Heart left ventricle (tissue), 16 donors: Measurements from ENCODE around the gene NUBP1. TPM values are rescaled to one million over a fixed set of nuclear protein-coding genes. Genes with fewer than 3 reads are reported as not detected.

Experiments used
- ATAC-seq, 4 donors: fragments of 200-7000 bp; cut with Tn5 transposase; one replicate each; pipeline ENCODE4 v1.9.1; 2020 to 2022; ENCODE audit warnings: moderate library complexity in 4 of 4, mild to moderate bottlenecking in 3 of 4, moderate number of reproducible peaks in 1 of 4
- DNase-seq, 5 donors: peaks; one replicate each; pipeline ENCODE4 v3.0.0-alpha.2; 2020
- H3K27ac ChIP-seq, 12 donors: fragments of 200-600 bp; sonication (generic) in 4 of 12; one replicate each; pipeline versions ENCODE4 v1.5.0 to v1.8.0; 2016 to 2022; ENCODE audit warnings: mild to moderate bottlenecking in 2 of 12
- H3K27me3 ChIP-seq, 9 donors: fragments of 200-600 bp; sonication (generic) in 2 of 9; one replicate each; pipeline versions ENCODE4 v1.5.1 to v1.8.0; 2016 to 2022; ENCODE audit warnings: mild to moderate bottlenecking in 3 of 9
- H3K36me3 ChIP-seq, 9 donors: fragments of 200-600 bp; sonication (generic) in 2 of 9; one replicate each; pipeline versions ENCODE4 v1.5.0 to v1.8.0; 2018 to 2022; ENCODE audit warnings: mild to moderate bottlenecking in 2 of 9
- H3K4me1 ChIP-seq, 12 donors: fragments of 200-600 bp; sonication (generic) in 4 of 12; one replicate each; pipeline versions ENCODE4 v1.5.0 to v1.8.0; 2016 to 2022; ENCODE audit warnings: mild to moderate bottlenecking in 3 of 12
- H3K4me3 ChIP-seq, 12 donors: fragments of 200-600 bp; sonication (generic) in 4 of 12; one replicate each; pipeline versions ENCODE4 v1.5.0 to v1.8.0; 2017 to 2022; ENCODE audit warnings: mild to moderate bottlenecking in 9 of 12, moderate library complexity in 4 of 12
- H3K9me3 ChIP-seq, 12 donors: fragments of 200-600 bp; sonication (generic) in 4 of 12; one replicate each; pipeline versions ENCODE4 v1.5.0 to v1.8.0; 2016 to 2022; ENCODE audit warnings: mild to moderate bottlenecking in 1 of 12
- CTCF ChIP-seq, 12 donors: fragments of 200-600 bp; sonication (generic) in 4 of 12; IDR thresholded peaks; one replicate each; pipeline versions ENCODE4 v1.5.0 to v1.8.0; 2018 to 2022; ENCODE audit warnings: antibody characterized with exemption in 12 of 12, mild to moderate bottlenecking in 5 of 12
- POLR2A ChIP-seq, 2 donors: fragments of 450-650 bp; IDR thresholded peaks; one replicate each; pipeline ENCODE4 v1.6.1; 2017; ENCODE audit warnings: antibody characterized with exemption in 2 of 2, mild to moderate bottlenecking in 2 of 2, moderate library complexity in 2 of 2
- WGBS, 4 donors: extraction: QIAGEN DNeasy Blood & Tissue Kit in 2 of 4; methylation state at CpG; one replicate each; pipeline versions ENCODE4 v1.1.5 to v1.1.7; 2013 to 2018; 5-methylcytosine and 5-hydroxymethylcytosine counted together
- intact Hi-C, 10 donors: fragments of 100-400 bp; cut with DNase I; formaldehyde crosslinking; loops; one replicate each; pipeline versions ENCODE4 v1.11.1 to v1.14.2; 2022
- polyA plus RNA-seq, 2 donors: library from polyadenylated mRNA; stranded (reverse); fragments of 200-250 nt; gene quantifications; one replicate each; pipeline ENCODE4 v1.2.3, GENCODE V29; 2013
- total RNA-seq, 9 donors: library from RNA; depleted of rRNA in 2 of 9; stranded (reverse); fragments of >200 nt in 2 of 9; fragmentation: NEBNext Ultra II Directional in 3 of 9; extraction: Animal tissue kit (Norgen Biotek cat#: 25700) in 3 of 9; gene quantifications; one replicate each; pipeline versions ENCODE4 v1.1.0 to v1.2.4, GENCODE V29; 2016 to 2023
- donor health status: ischemic (EF 13 %, LVEDD 7.1; RV severe dilation, severe dysfunction).
- donor health status: healthy with polysubstance abuse.
- donor health status: DM: no; HTN: yes; CAD: no.
- donor health status: DM: no; HTN: no; CAD: no.
- donor health status: ischemic (EF 25% LVEDD 6.9; RV normal size, moderate dysfunction).
- donor health status: ischemic (EF 25% LVEDD 5.7; RV mildly dilated, moderate dysfunction).
- donor health status: healthy.
- donor health status: DM: yes; HTN: yes; CAD: no.
- donor health status: ischemic (EF 35%, LVEDD 5.7; RV mildly dilated, moderate dysfunction).
- donor health status: nonischemic (EF 11% LVEDD 7.7; RV severe dilation, severe dysfunction).
- donor health status: DM: yes; HTN: yes; CAD: no.
- donor health status: PGD.
- donor health status: ischemic (EF 29% LVEDD 5.4; RV normal size, mild dysfunction).
- donor health status: nonischemic (EF 23%, LVEDD 6.1; RV moderate dilation, normal function).

NUBP1 gene
- total and polyA plus RNA-seq, 11 donors = 34.0 to 60.0 (median 50.9) TPM

- H3K9me3 ChIP-seq = no peaks in the 10 kb centered on the region
- peaks cover 0 to 13% (median 0%) of the 10 kb centered on the region in 12 donors for H3K4me1 ChIP-seq
- peaks cover 0 to 9% (median 0%) of the 10 kb centered on the region in 9 donors for H3K27me3 ChIP-seq
- TF ChIP-seq POLR2A (IDR thresholded peaks at IDR 0.05) = no peak
- TF ChIP-seq CTCF (IDR thresholded peaks at IDR 0.05) = no peak
- peak in 1 of 4 donors; percentile 21 for ATAC-seq
- 34 to 60% (median 53%) methylated on average over 44 to 64 of the region's 64 CpGs for WGBS, 4 donors
- no peaks in the 10 kb centered on the region for H3K36me3 ChIP-seq
- no peak within 1 kb of the TSS for H3K27ac ChIP-seq
- peak within 1 kb of the TSS in 10 of 12 donors; percentile 22 to 49 (median 37) for H3K4me3 ChIP-seq
- no peak for DNase-seq
- intact Hi-C loops = loop anchor here in 1 of 10 donors (10.0 kb wide), 1 partner anchor 53 kb away; no protein-coding TSS in a partner anchor
Measured at GRCh38 chr16:10817963-10818941, 74.6 kb downstream of the NUBP1 start, which contains the start of gene TVP23A. Gene TVP23A (minus strand): TSS chr16:10818794. CDS start chr16:10818493, 301 bp downstream.

Other genes starting within 250 kb of the NUBP1 start
- 100 to 1,000 TPM in 1 of 9 donors, 10 to 100 TPM in 8; 37.8 to 103 (median 64.8) TPM for gene EMP2, start 163.2 kb upstream of the NUBP1 start, total RNA-seq
- gene EMP2, start 163.2 kb upstream of the NUBP1 start, polyA plus RNA-seq = 10 to 100 TPM; 34.5 to 47.2 TPM
- gene TEKT5, start 48.9 kb upstream of the NUBP1 start, total RNA-seq = 1 to 10 TPM in 1 of 9 donors, under 1 TPM in 1, not detected in 7; 0.51 to 2.8 TPM
- gene TEKT5, start 48.9 kb upstream of the NUBP1 start, polyA plus RNA-seq = not detected
- under 1 TPM in 5 of 9 donors, not detected in 4; 0.30 to 0.95 (median 0.34) TPM for gene TVP23A, start 75.0 kb downstream of the NUBP1 start, total RNA-seq
- gene TVP23A, start 75.0 kb downstream of the NUBP1 start, polyA plus RNA-seq = under 1 TPM; 0.08 TPM
- 10 to 100 TPM in 3 of 9 donors, 1 to 10 TPM in 6; 1.6 to 73.9 (median 8.2) TPM for gene CIITA, start 133.4 kb downstream of the NUBP1 start, total RNA-seq
- gene CIITA, start 133.4 kb downstream of the NUBP1 start, polyA plus RNA-seq = 10 to 100 TPM in 1 of 2 donors, 1 to 10 TPM in 1; 2.6 to 10.8 TPM
- 100 to 1,000 TPM in 3 of 9 donors, 10 to 100 TPM in 6; 57.2 to 141 (median 82.4) TPM for gene DEXI, start 198.6 kb downstream of the NUBP1 start, total RNA-seq
- 100 to 1,000 TPM in 1 of 2 donors, 10 to 100 TPM in 1; 99.9 to 119 TPM for gene DEXI, start 198.6 kb downstream of the NUBP1 start, polyA plus RNA-seq
- 10 to 100 TPM; 20.3 to 41.1 (median 23.7) TPM for gene CLEC16A, start 200.7 kb downstream of the NUBP1 start, total RNA-seq
- gene CLEC16A, start 200.7 kb downstream of the NUBP1 start, polyA plus RNA-seq = 10 to 100 TPM; 13.8 to 28.5 TPM